ENCODE results near the gene LSM2. TPM values are rescaled to one million over a fixed set of nuclear protein-coding genes. Genes with fewer than 3 reads are reported as not detected.
A peak's percentile ranks its signal among the peaks of the same experiment; 100 is the strongest.
"Not testable (repeated sequence)": the region's sequence is repeated elsewhere in the genome, so short reads cannot be mapped to it uniquely, and the experiment has no call there.

The LSM2 gene
- total RNA-seq, 1 donor from 2014 or later = 68.2 TPM

DNA sequence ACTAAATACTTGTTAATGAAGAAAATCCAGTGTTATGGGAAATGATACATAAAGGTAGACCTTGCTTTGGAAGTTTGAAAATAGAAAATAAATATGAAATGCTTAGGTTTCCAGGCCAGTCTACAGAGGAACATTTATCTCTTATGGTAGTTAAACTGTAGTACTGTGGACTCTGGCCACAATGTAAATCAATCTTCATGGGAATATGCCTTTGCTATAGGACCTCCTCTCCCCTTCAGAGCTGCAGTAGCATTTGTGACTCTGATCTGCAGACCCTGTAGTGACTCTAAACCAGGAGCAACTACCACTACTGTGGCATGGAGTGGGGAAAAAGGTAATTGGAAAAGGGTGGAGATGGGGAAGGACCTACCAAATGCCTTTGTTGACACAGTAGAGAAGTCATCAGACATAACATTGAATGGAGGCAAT, 13.1 kb upstream of the LSM2 start:
- peak overlapping the region; percentile 67 for H3K4me3 Mint-ChIP-seq (ENCODE audit: unreplicated experiment)
- TF ChIP-seq, protein P1, sequence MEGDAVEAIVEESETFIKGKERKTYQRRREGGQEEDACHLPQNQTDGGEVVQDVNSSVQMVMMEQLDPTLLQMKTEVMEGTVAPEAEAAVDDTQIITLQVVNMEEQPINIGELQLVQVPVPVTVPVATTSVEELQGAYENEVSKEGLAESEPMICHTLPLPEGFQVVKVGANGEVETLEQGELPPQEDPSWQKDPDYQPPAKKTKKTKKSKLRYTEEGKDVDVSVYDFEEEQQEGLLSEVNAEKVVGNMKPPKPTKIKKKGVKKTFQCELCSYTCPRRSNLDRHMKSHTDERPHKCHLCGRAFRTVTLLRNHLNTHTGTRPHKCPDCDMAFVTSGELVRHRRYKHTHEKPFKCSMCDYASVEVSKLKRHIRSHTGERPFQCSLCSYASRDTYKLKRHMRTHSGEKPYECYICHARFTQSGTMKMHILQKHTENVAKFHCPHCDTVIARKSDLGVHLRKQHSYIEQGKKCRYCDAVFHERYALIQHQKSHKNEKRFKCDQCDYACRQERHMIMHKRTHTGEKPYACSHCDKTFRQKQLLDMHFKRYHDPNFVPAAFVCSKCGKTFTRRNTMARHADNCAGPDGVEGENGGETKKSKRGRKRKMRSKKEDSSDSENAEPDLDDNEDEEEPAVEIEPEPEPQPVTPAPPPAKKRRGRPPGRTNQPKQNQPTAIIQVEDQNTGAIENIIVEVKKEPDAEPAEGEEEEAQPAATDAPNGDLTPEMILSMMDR (IDR thresholded peaks at IDR 0.05; ENCODE audit: partially characterized antibody, unreplicated experiment) = no peak
- peaks cover 9% of the 10 kb centered on the region for H3K27me3 Mint-ChIP-seq (ENCODE audit: unreplicated experiment)
- H3K9me3 Mint-ChIP-seq (ENCODE audit: unreplicated experiment) = peaks cover 12% of the 10 kb centered on the region
- no peak for DNase-seq
- peaks cover 3% of the 10 kb centered on the region for H3K4me1 Mint-ChIP-seq (ENCODE audit: low read depth, unreplicated experiment)
- peaks cover 4% of the 10 kb centered on the region for H3K36me3 Mint-ChIP-seq (ENCODE audit: unreplicated experiment)
- H3K27ac Mint-ChIP-seq (ENCODE audit: unreplicated experiment) = no peak overlapping the region

DNA sequence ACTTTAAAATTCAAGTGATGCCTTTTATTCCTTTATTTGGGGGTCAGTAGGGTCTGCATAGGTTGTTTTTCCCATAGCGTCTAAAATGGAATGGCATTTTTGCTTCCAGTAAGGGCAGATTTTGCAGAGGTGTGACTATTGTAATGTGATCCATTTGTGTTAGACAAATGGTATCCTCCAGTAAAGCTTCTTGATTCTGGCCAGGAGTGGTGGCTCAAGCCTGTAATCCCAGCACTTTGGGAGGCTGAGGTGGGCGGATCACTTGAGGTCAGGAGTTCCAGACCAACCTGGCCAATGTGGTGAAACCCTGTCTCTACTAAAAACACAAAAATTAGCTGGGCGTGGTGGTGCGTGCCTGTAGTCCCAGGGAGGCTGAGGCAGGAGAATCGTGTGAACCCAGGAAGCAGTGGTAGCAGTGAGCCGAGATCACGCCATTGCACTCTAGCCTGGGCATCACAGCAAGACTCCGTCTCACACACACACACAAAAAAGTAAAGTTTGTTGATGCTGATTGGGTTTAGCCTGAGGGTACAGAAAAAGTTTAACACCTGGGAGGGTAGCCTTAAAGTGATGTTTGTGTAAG, 11.3 kb upstream of the LSM2 start:
- DNase-seq; H3K36me3 Mint-ChIP-seq (ENCODE audit: unreplicated experiment); H3K27me3 Mint-ChIP-seq (ENCODE audit: unreplicated experiment); H3K4me1 Mint-ChIP-seq (ENCODE audit: low read depth, unreplicated experiment): not testable (repeated sequence)
- Mint-ChIP-seq H3K4me3 (ENCODE audit: unreplicated experiment) (peak overlapping the region; percentile 77), H3K27ac (ENCODE audit: unreplicated experiment) (peak overlapping the region; percentile 4), H3K9me3 (ENCODE audit: unreplicated experiment) (peaks cover 12% of the 10 kb centered on the region)

DNA sequence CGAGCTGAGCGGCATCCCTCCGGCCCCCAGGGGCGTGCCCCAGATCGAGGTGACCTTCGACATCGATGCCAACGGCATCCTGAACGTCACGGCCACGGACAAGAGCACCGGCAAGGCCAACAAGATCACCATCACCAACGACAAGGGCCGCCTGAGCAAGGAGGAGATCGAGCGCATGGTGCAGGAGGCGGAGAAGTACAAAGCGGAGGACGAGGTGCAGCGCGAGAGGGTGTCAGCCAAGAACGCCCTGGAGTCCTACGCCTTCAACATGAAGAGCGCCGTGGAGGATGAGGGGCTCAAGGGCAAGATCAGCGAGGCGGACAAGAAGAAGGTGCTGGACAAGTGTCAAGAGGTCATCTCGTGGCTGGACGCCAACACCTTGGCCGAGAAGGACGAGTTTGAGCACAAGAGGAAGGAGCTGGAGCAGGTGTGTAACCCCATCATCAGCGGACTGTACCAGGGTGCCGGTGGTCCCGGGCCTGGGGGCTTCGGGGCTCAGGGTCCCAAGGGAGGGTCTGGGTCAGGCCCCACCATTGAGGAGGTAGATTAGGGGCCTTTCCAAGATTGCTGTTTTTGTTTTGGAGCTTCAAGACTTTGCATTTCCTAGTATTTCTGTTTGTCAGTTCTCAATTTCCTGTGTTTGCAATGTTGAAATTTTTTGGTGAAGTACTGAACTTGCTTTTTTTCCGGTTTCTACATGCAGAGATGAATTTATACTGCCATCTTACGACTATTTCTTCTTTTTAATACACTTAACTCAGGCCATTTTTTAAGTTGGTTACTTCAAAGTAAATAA, 10.6 kb upstream of the LSM2 start:
- H3K27ac Mint-ChIP-seq (ENCODE audit: unreplicated experiment) = peak overlapping the region; percentile 4

DNA sequence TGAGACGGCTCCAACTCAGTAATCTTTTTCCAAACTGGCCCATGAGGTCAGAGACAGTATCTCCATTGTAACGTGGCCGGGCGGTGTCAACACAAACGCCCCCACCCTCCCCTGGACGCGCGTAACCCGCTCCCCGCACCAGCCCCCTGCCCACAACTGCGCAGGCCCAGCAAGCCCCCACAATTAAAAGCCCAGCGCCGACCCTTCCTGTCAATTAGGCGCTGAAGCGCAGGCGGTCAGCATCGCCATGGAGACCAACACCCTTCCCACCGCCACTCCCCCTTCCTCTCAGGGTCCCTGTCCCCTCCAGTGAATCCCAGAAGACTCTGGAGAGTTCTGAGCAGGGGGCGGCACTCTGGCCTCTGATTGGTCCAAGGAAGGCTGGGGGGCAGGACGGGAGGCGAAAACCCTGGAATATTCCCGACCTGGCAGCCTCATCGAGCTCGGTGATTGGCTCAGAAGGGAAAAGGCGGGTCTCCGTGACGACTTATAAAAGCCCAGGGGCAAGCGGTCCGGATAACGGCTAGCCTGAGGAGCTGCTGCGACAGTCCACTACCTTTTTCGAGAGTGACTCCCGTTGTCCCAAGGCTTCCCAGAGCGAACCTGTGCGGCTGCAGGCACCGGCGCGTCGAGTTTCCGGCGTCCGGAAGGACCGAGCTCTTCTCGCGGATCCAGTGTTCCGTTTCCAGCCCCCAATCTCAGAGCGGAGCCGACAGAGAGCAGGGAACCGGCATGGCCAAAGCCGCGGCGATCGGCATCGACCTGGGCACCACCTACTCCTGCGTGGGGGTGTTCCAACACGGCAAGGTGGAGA, 8.5 kb upstream of the LSM2 start, which contains the start of the genes HSPA1A and HSPA1L:
HSPA1A (plus strand) TSS at position 519 of the 814 bp plus-strand sequence; CDS start at position 733, 214 bp downstream.
HSPA1L (minus strand) TSS at position 259 of the 814 bp plus-strand sequence. CDS start 3,311 bp downstream, outside the sequence.
- Mint-ChIP-seq H3K4me1 (ENCODE audit: low read depth, unreplicated experiment) (peaks cover 8% of the 10 kb centered on the region), H3K36me3 (ENCODE audit: unreplicated experiment) (peaks cover 4% of the 10 kb centered on the region), H3K27me3 (ENCODE audit: unreplicated experiment) (peaks cover 4% of the 10 kb centered on the region), H3K9me3 (ENCODE audit: unreplicated experiment) (peaks cover 10% of the 10 kb centered on the region), H3K4me3 (ENCODE audit: unreplicated experiment) (peak within 1 kb of the TSS; percentile 90), H3K27ac (ENCODE audit: unreplicated experiment) (peak within 1 kb of the TSS; percentile 91)
- TF ChIP-seq, protein P1 (IDR thresholded peaks at IDR 0.05; ENCODE audit: partially characterized antibody, unreplicated experiment) = no peak
- peak; percentile 94 for DNase-seq

More for the DNA sequence above, 10.6 kb upstream of the LSM2 start:
- not testable (repeated sequence) for H3K27me3 Mint-ChIP-seq (ENCODE audit: unreplicated experiment); H3K4me1 Mint-ChIP-seq (ENCODE audit: low read depth, unreplicated experiment); DNase-seq; H3K36me3 Mint-ChIP-seq (ENCODE audit: unreplicated experiment)
- Mint-ChIP-seq H3K4me3 (ENCODE audit: unreplicated experiment) (peak overlapping the region; percentile 77), H3K9me3 (ENCODE audit: unreplicated experiment) (peaks cover 12% of the 10 kb centered on the region)

DNA sequence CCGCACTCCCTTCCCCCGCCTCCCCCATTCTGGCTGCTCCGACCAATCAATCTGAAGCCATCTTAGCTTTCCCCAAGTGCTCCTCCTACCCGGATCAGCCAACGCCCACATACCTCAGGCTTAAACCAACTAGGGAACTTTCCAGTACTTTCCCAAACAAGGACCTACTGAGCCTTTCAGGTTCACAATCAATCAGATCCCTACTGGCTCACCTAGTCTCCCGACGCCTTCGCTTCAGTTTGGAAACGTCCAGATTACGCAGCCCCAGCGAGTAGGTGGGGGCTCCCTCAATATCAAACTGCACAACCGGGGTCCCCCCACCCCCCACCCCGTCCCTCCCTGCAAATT, 7.9 kb upstream of the LSM2 start:
- peak; percentile 69 for DNase-seq
- TF ChIP-seq, protein P1 (IDR thresholded peaks at IDR 0.05; ENCODE audit: partially characterized antibody, unreplicated experiment) = no peak
- Mint-ChIP-seq H3K4me1 (ENCODE audit: low read depth, unreplicated experiment) (peaks cover 8% of the 10 kb centered on the region), H3K27me3 (ENCODE audit: unreplicated experiment) (peaks cover 4% of the 10 kb centered on the region), H3K36me3 (ENCODE audit: unreplicated experiment) (peaks cover 4% of the 10 kb centered on the region), H3K9me3 (ENCODE audit: unreplicated experiment) (peaks cover 10% of the 10 kb centered on the region), H3K27ac (ENCODE audit: unreplicated experiment) (peak overlapping the region; percentile 89), H3K4me3 (ENCODE audit: unreplicated experiment) (peak overlapping the region; percentile 90)
